ENCODE data around the gene ELK3. TPM values are rescaled to one million over a fixed set of nuclear protein-coding genes. Genes with fewer than 3 reads are reported as not detected.

The ELK3 gene
- total and polyA plus RNA-seq, 10 donors, result 14.5 to 92.7 (median 52.9) TPM

DNA sequence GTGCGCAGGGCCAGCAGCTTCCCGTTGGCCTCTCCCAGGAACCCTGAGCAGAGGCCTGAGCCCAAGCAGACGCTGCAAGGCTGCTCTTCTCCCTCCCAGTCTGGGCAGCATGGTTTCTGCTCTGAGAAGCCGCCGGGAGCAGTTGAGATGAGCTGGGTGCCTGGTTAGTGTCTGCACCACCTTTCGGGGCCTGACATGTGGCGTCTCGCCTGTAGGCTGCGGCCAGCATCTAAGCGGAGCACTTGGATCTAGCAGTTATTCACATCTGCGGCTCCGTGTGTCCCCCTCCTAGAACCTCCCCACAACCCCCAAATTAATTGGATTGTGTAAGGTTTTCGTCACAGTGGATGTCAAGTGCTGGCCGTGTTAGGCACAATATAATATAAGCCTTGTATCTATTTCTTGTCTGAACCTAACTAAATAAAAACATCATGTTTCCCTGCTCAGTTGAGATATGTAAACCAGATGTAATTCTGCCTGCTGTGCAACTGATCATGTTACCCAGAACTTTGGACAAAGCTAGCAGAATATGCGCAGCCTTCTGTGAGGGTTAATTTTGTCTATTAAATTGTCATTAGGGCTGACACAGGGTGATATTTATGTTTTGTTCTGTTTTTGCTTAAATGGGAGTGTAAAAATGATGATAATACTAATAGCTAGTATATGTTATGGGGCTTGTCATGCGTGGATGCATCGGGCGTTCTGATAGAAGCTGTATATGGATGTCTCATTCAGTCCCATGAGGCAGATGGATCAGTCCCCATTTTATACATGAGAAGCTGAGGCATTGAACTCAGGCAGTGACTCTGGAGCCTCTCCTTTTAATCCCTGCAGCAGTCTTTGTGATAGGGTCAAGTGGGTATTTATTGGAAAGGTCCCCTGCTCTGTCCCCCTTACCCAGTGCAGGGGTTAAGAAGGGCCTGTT, 45.8 kb downstream of the ELK3 start:
- Histone ChIP-seq H3K27ac (peak overlapping the region in 4 of 8 donors; percentile 11 to 80 (median 62)), H3K36me3 (peaks cover 0 to 37% (median 0%) of the 10 kb centered on the region in 6 donors), H3K9me3 (no peaks in the 10 kb centered on the region), H3K4me3 (no peak overlapping the region), H3K27me3 (replicated peaks in 1 of 7) (no peaks in the 10 kb centered on the region), H3K4me1 (peaks cover 7 to 97% (median 74%) of the 10 kb centered on the region in 6 donors)
- TF ChIP-seq, protein P1, sequence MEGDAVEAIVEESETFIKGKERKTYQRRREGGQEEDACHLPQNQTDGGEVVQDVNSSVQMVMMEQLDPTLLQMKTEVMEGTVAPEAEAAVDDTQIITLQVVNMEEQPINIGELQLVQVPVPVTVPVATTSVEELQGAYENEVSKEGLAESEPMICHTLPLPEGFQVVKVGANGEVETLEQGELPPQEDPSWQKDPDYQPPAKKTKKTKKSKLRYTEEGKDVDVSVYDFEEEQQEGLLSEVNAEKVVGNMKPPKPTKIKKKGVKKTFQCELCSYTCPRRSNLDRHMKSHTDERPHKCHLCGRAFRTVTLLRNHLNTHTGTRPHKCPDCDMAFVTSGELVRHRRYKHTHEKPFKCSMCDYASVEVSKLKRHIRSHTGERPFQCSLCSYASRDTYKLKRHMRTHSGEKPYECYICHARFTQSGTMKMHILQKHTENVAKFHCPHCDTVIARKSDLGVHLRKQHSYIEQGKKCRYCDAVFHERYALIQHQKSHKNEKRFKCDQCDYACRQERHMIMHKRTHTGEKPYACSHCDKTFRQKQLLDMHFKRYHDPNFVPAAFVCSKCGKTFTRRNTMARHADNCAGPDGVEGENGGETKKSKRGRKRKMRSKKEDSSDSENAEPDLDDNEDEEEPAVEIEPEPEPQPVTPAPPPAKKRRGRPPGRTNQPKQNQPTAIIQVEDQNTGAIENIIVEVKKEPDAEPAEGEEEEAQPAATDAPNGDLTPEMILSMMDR (IDR thresholded peaks at IDR 0.05 in 8 of 11, conservative IDR thresholded peaks at IDR 0.05 in 3 of 11), result no peak
- TF ChIP-seq POLR2AphosphoS5 (IDR thresholded peaks at IDR 0.05), result peak; percentile 18 to 49 (median 24)
- 86 to 91% (median 87%) methylated on average over 11 to 18 of the region's 18 CpGs for WGBS, 5 donors
- DNase-seq, result peak; percentile 66
- intact Hi-C loops (cut with DNase I; ENCODE audit: low total_unique reads), result no loop called here

DNA sequence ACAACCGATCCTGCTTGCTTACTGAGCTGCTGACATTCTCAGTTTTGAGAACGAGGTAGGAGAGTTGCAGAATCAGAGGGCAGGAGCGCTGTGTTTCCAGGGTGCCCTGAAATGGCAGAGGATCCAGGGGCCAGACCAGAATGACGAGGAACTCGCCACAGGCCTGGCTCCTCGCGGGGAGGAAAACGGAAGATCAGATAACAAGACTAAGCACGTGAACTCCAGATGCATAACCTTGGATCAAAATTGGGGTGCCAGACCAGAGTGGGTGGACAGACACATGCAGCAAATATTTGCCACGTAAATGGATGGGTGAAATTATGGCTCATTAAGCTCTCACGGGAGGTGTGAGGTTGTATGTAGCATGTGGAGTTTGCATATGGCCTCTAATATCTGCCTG, 46.5 kb downstream of the ELK3 start:
- DNase-seq, result peak; percentile 46
- no peak overlapping the region for H3K4me3 ChIP-seq
- WGBS, 5 donors, result 58 to 72% (median 65%) methylated on average over 11 of the region's 11 CpGs
- no peaks in the 10 kb centered on the region for H3K27me3 ChIP-seq (replicated peaks in 1 of 7)
- intact Hi-C loops (cut with DNase I; ENCODE audit: low total_unique reads), result no loop called here
- H3K9me3 ChIP-seq, result no peaks in the 10 kb centered on the region
- H3K27ac ChIP-seq, result peak overlapping the region in 4 of 8 donors; percentile 11 to 80 (median 60)
- peaks cover 0 to 38% (median 0%) of the 10 kb centered on the region in 6 donors for H3K36me3 ChIP-seq
- peaks cover 7 to 95% (median 67%) of the 10 kb centered on the region in 6 donors for H3K4me1 ChIP-seq
- TF ChIP-seq POLR2A (IDR thresholded peaks at IDR 0.05) (no peak), POLR2AphosphoS5 (IDR thresholded peaks at IDR 0.05) (no peak)
- TF ChIP-seq, protein P1 (IDR thresholded peaks at IDR 0.05 in 8 of 11, conservative IDR thresholded peaks at IDR 0.05 in 3 of 11), result no peak

DNA sequence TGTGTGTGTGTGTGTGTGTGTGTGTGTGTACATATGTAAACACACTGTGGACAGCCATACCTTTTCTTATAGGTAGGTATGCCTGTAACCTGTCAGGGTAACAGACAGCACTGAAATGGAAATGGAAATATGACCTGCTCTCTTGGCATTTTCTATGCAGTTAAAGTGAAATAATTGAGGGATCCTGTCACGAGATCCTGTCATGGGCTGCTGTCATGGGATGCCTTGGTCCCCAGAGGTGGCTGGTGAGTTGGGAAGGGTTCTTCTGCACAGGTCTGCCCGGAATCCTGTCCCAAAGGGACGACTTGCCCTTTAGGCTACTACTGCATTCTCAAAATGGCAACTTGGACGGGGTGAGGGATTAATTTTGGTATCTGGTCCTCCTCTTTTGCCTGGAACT, 47.3 kb downstream of the ELK3 start:
- Histone ChIP-seq H3K4me3 (peak overlapping the region in 1 of 8 donors; percentile 36), H3K27ac (peak overlapping the region in 6 of 8 donors; percentile 22 to 80 (median 65)), H3K27me3 (replicated peaks in 1 of 7) (no peaks in the 10 kb centered on the region), H3K4me1 (peaks cover 7 to 89% (median 61%) of the 10 kb centered on the region in 6 donors), H3K9me3 (no peaks in the 10 kb centered on the region), H3K36me3 (peaks cover 0 to 38% (median 2%) of the 10 kb centered on the region in 6 donors)
- WGBS, 5 donors, result 73 to 91% (median 86%) methylated on average over 4 of the region's 4 CpGs
- intact Hi-C loops (cut with DNase I; ENCODE audit: low total_unique reads), result no loop called here
- peak; percentile 51 for DNase-seq
- TF ChIP-seq POLR2AphosphoS5 (IDR thresholded peaks at IDR 0.05) (no peak), POLR2A (IDR thresholded peaks at IDR 0.05) (no peak)
- TF ChIP-seq, protein P1 (IDR thresholded peaks at IDR 0.05 in 8 of 11, conservative IDR thresholded peaks at IDR 0.05 in 3 of 11), result no peak

DNA sequence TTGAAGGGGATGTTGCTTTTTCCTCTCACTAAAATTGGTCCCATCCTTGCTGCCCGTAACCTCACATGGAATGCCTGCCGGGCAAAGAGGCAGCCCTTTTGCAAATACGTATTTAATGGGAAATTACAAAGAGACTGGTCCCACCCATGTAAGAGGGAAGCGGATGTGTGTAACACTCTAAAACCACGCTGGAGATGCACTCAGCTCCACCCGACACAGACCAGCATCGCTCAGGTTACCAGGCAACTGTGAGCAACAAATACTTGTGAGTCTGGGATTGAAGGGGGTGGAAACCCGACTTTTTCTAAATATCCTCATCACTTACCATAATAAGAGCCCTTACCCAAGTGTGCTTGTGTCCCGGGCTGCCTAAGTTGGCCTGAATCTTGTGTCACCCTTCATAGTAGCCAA, 47.7 kb downstream of the ELK3 start:
- TF ChIP-seq POLR2AphosphoS5 (IDR thresholded peaks at IDR 0.05), result peak in 1 of 3 donors; percentile 40
- TF ChIP-seq, protein P1 (IDR thresholded peaks at IDR 0.05 in 8 of 11, conservative IDR thresholded peaks at IDR 0.05 in 3 of 11), result no peak
- Histone ChIP-seq H3K36me3 (peaks cover under 1 to 38% (median 5%) of the 10 kb centered on the region in 6 donors), H3K9me3 (no peaks in the 10 kb centered on the region), H3K4me1 (peaks cover 7 to 85% (median 58%) of the 10 kb centered on the region in 6 donors), H3K27me3 (replicated peaks in 1 of 7) (no peaks in the 10 kb centered on the region), H3K4me3 (peak overlapping the region in 1 of 8 donors; percentile 36), H3K27ac (peak overlapping the region in 7 of 8 donors; percentile 3 to 80 (median 65))
- whole genome bisulfite sequencing, 5 donors, result 36 to 58% (median 50%) methylated on average over 9 of the region's 9 CpGs
- peak; percentile 71 for DNase-seq
- intact Hi-C loops (cut with DNase I; ENCODE audit: low total_unique reads), result no loop called here

All from spleen (tissue), 11 donors.